ENCODE results near the gene RTN1. TPM values are rescaled to one million over a fixed set of nuclear protein-coding genes. Genes with fewer than 3 reads are reported as not detected.

RTN1 gene
- total RNA-seq, 1 experiment from 2014 or later, result 9.8 TPM

DNA sequence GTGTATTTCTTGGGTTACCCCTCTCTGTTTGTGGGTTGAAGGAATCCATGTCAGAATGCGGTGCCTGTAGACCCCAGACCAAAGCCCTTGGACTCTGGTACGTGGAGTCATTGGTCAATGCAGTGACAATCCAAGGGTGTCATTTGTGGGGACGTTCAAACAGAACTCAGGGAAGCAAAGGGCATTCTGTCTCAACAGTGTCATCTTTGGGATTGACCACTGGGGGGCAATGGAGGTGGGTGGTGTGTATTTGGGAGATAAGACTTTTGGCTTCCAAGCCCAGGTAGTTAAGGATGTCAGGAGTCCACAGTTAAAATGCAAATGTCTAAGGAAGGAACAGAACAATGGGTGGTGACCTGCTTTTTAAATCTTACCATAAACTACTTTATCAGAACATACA lies 239.3 kb downstream of the RTN1 start:
- peak; percentile 25 for DNase-seq (ENCODE audit: unreplicated experiment)
- CTCF ChIA-PET, result interaction anchor here (1.0 to 3.7 kb wide), 3 partner anchors 55 to 272 kb away, joined by 3 to 166 read pairs (median 31); no protein-coding TSS in a partner anchor
- intact Hi-C loops (cut with micrococcal nuclease), result loop anchor here (5.0 kb wide), 2 partner anchors 66 to 286 kb away; no protein-coding TSS in a partner anchor

DNA sequence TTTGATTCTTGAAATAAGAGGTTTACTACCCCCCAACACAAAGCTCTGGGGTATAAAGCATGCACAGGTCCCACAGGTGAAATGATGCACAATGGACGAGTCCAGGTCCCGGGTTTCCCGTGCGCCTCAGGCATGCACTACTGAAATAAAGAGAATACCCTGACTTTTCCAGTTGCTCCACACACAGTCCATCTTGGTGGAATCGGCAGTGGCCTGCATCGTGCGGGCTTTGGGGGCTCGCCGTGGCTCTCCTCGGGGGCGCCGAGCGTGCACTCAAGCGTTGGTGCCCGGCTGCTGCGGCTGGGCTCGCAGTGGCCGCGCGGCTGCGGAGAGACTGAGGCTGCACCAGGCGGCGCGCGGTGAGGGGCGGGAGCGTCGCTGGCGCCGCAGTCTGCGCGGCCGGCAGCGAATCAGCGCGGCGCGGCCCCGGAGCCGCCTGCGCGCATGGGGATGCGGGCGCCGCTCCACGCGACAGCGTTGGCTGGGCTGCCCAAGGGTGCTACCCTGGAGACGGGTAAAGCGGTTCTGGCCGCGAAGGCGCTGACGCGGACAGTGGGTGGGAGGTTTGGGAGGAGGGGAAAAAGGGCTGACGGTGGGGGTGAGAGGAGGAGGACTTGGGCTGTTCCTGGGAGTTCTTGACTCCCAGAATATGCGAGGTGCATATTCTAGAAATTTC lies 240.2 kb downstream of the RTN1 start:
- no peak for DNase-seq (ENCODE audit: unreplicated experiment)
- Mint-ChIP-seq H3K4me1 (ENCODE audit: insufficient read depth, unreplicated experiment) (peaks cover 21% of the 10 kb centered on the region), H3K4me3 (ENCODE audit: unreplicated experiment) (no peak overlapping the region), H3K9me3 (ENCODE audit: unreplicated experiment) (peaks cover 8% of the 10 kb centered on the region), H3K27ac (ENCODE audit: low read depth, unreplicated experiment) (no peak overlapping the region), H3K36me3 (ENCODE audit: insufficient read depth, unreplicated experiment) (peaks cover 13% of the 10 kb centered on the region), H3K27me3 (ENCODE audit: insufficient read depth, unreplicated experiment) (no peaks in the 10 kb centered on the region)
- TF ChIP-seq, protein P1, sequence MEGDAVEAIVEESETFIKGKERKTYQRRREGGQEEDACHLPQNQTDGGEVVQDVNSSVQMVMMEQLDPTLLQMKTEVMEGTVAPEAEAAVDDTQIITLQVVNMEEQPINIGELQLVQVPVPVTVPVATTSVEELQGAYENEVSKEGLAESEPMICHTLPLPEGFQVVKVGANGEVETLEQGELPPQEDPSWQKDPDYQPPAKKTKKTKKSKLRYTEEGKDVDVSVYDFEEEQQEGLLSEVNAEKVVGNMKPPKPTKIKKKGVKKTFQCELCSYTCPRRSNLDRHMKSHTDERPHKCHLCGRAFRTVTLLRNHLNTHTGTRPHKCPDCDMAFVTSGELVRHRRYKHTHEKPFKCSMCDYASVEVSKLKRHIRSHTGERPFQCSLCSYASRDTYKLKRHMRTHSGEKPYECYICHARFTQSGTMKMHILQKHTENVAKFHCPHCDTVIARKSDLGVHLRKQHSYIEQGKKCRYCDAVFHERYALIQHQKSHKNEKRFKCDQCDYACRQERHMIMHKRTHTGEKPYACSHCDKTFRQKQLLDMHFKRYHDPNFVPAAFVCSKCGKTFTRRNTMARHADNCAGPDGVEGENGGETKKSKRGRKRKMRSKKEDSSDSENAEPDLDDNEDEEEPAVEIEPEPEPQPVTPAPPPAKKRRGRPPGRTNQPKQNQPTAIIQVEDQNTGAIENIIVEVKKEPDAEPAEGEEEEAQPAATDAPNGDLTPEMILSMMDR (IDR thresholded peaks at IDR 0.05; ENCODE audit: unreplicated experiment), result no peak
- BruUV-seq (replicated peaks), result no TSS peak
- POLR2A ChIA-PET, result no interaction called here
- CTCF ChIA-PET, result interaction anchor here (0.6 to 3.1 kb wide), 3 partner anchors 25 to 1568 kb away, joined by 3 to 15 read pairs (median 3); no protein-coding TSS in a partner anchor
- intact Hi-C loops (cut with micrococcal nuclease), result loop anchor here (5.0 kb wide), 2 partner anchors 67 to 287 kb away; no protein-coding TSS in a partner anchor

More for the DNA sequence above, 239.3 kb downstream of the RTN1 start:
- Mint-ChIP-seq H3K4me1 (ENCODE audit: insufficient read depth, unreplicated experiment) (peaks cover 21% of the 10 kb centered on the region), H3K4me3 (ENCODE audit: unreplicated experiment) (no peak overlapping the region), H3K27me3 (ENCODE audit: insufficient read depth, unreplicated experiment) (no peaks in the 10 kb centered on the region), H3K9me3 (ENCODE audit: unreplicated experiment) (peaks cover 10% of the 10 kb centered on the region), H3K27ac (ENCODE audit: low read depth, unreplicated experiment) (no peak overlapping the region), H3K36me3 (ENCODE audit: insufficient read depth, unreplicated experiment) (peaks cover 13% of the 10 kb centered on the region)
- POLR2A ChIA-PET, result no interaction called here
- TF ChIP-seq, protein P1 (IDR thresholded peaks at IDR 0.05; ENCODE audit: unreplicated experiment), result peak; percentile 39
- no TSS peak for BruUV-seq (replicated peaks)

DNA sequence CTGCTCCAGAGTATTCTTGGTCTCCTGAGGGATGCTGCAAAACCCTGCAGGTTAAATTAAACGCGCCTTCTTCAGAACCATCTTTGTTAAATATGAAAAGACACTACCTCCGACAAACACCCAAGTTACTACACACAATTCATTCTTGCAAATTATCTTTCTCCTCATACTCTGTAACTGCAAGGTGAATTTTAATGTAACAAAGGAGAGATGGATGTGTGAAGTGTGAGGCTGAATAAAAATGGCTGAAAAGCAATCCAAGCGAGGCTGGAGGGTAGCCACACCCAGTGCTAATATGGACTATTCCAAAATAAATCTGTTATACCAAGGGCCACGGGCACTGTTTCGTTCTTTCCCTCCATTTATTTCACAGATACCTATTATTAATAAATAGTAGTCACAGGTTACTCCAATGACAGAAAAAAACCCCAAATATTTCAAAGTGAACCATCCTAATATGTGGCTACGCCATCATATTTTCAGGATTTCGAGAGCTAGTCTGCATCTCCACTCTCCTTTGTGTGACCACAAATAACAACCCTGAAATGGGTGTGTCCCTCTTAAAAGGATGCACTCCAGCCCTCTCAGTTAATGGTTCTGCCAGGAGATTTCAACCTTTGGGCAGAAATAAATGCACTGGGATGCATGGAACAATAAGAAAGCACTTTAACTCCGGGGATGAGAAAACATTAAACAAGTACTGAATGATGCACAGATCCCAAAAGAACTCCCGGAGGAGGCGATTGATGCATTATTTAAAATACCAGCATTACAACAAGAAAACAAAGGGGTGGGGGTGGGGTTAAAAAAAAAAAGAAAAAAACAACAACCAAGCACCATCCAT lies 240.9 kb downstream of the RTN1 start:
- H3K27ac Mint-ChIP-seq (ENCODE audit: low read depth, unreplicated experiment), result no peak overlapping the region
- H3K4me3 Mint-ChIP-seq (ENCODE audit: unreplicated experiment), result no peak overlapping the region
- no peak for DNase-seq (ENCODE audit: unreplicated experiment)
- intact Hi-C loops (cut with micrococcal nuclease), result loop anchor here (5.0 kb wide), 2 partner anchors 68 to 288 kb away; no protein-coding TSS in a partner anchor
- TF ChIP-seq, protein P1 (IDR thresholded peaks at IDR 0.05; ENCODE audit: unreplicated experiment), result no peak
- H3K4me1 Mint-ChIP-seq (ENCODE audit: insufficient read depth, unreplicated experiment), result peaks cover 18% of the 10 kb centered on the region
- no peaks in the 10 kb centered on the region for H3K27me3 Mint-ChIP-seq (ENCODE audit: insufficient read depth, unreplicated experiment)
- peaks cover 12% of the 10 kb centered on the region for H3K36me3 Mint-ChIP-seq (ENCODE audit: insufficient read depth, unreplicated experiment)
- no TSS peak for BruUV-seq (replicated peaks)
- H3K9me3 Mint-ChIP-seq (ENCODE audit: unreplicated experiment), result peaks cover under 1% of the 10 kb centered on the region
- POLR2A ChIA-PET, result interaction anchor here (0.6 kb wide), 1 partner anchor 184 kb away, joined by 3 read pairs; no protein-coding TSS in a partner anchor
- CTCF ChIA-PET, result interaction anchor here (0.6 to 3.1 kb wide), 3 partner anchors 24 to 1569 kb away, joined by 3 to 15 read pairs (median 3); no protein-coding TSS in a partner anchor
